GM18517 (cell line): ENCODE measurements around the gene GPRC5C.
"Not testable (repeated sequence)": the region's sequence is repeated elsewhere in the genome, so short reads cannot be mapped to it uniquely, and the experiment has no call there.

Source experiments
- ATAC-seq: cut with Tn5 transposase; IDR thresholded peaks from one replicate; pipeline ENCODE4 v1.9.1; 2021; ENCODE audit warnings: mild to moderate bottlenecking, moderate library complexity; ENCODE audit not compliant: unreplicated experiment

The GPRC5C gene

DNA sequence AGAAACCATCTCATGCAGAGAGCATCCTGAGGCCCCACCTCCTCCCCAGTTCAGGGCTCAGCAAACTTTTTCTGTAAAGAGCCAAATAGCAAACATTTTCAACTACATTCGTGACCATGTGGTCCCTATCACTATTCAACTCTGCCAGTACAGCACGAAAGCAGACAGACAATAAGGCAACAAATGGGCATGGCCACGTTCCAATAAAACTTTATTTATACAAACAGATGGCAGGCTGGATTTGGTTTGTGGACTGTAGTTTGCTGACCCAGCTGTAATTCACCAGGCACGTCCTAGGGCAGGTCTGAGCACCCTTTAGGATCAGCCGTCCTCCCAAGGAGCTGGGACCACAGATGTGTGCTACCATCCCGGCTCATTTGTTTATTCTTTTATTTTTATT, 27.1 kb upstream of the GPRC5C start:
- ATAC-seq, result no peak

DNA sequence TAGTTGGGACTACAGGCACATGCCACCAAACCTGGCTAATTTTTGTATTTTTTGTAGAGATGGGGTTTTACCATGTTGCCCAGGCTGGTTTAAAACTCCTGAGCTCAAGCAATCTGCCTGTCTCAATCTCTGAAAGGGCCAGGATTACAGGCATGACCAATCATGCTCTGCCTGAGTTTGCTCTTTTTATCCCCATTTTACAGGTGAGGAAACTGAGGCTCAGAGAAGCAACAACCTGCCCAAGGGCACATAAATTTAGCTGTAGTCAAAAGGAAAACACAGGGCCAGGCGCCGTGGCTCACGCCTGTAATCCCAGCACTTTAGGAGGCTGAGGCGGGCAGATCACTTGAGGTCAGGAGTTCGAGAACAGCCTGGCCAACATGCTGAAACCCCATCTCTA, 26.6 kb upstream of the GPRC5C start:
- not testable (repeated sequence) for ATAC-seq

DNA sequence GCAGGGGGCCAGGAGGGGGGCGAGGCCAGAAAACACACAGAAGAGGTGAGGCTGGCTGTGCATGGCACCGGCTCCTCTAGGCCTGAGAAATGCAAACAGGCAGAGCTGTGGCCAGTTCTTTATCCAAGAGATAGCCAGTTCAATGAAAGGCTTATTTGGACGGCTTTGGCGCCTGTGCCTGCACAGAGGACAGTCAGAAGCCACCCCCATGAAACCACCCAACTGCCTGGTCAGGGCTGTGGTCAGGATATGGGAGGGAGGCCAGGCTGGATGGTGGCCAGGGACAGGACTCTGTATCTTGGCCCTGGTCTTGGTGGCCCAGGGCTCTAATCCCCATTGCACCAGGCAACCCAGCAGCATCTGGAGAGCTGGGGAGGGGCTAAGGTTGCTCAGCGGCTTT, 24.5 kb upstream of the GPRC5C start:
- no peak for ATAC-seq

DNA sequence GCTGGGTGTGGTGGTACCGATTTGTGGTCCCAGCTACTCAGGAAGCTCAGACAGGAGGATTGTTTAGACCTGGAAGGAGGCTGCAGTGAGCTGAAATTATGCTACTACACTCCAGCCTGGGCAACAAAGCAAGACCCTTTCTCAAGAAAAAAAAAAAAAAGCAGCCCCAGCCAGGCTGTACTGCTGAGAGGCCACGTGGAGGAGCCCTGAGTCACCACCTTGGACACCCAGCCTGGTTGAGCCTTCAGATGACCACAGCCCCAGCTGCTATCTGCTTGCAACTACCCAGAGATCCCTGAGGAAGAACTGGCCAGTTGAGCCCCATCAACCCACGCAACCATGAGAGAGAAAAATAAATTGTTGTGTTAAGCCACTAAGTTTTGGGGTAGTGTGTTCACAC, 23.6 kb upstream of the GPRC5C start:
- ATAC-seq, result no peak

DNA sequence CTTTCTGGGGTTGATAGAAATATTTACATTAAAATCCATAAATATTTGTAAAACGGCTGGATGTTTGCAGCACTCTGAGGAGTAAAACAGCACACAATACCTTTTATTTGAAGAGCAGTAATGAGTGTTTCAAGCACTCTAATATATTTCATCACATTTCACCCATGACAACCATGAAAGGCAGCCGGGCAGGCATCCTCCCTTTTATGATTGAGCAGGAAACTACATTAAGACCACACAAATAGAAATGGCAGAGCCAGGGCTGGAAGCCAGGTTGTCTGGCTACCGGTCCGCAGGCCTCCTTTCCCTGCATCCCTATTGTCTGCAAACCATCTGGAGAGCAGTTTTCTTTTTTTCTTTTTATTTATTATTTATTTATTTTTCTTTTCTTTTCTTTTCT, 23.1 kb upstream of the GPRC5C start:
- ATAC-seq, result no peak

DNA sequence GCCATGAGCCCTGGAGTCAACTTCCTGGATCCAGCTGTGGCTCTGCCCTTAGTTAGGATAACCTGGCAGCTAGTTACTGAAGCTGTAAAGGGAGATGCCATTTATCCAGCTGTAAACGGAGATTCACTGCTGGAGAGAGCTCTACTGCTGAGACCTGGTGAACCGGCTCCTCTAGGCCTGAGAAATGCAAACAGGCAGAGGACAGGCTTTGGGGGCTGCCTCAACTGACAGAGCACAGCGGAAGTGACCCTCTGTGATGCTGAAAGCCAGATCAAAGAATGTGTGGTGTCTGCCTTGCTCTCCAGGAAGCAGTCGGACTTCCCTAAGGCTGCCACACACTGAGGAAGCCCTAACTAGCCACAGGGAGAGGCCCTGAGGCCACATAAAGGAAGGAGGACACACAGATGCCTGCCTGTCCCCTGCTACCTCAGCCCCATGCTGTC, 21.9 kb upstream of the GPRC5C start:
- no peak for ATAC-seq

DNA sequence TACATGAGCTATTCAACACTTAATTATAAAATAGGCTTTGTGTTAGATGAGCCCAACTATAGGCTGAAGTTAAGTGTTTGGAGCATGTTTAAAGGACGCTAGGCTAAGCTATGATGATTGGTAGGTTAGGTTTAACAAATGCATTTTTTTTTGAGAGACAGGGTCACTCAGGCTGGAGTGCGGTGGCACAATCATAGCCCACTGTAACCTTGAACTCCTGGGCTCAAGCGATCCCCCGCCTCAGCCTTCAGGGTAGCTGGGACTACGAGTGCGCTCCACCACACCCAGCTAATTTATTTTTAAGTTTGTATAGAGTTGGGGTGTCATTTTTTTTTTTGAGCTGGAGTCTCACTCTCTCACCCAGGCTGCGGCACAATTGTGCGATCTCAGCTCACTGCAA, 19.3 kb upstream of the GPRC5C start:
- no peak for ATAC-seq

DNA sequence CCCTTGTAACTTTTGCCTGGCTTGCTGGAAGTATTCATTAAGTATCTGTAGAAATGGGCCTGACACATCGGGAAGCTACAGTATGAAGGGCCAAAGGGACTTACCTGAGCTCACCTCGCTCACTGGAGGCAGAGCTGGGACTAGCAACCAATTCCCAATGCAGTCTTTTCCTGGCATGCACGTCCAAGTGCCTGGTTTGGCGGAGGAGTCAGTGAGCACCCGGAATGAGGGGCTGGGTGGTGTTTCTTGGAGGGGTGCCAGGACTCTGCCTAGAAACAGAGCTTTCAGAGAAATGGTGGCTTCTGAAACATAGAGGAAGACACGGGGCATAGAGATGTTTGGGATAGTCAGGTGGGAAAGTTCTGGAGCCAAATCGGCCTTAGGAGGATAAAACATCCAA, 18.4 kb upstream of the GPRC5C start:
- no peak for ATAC-seq

DNA sequence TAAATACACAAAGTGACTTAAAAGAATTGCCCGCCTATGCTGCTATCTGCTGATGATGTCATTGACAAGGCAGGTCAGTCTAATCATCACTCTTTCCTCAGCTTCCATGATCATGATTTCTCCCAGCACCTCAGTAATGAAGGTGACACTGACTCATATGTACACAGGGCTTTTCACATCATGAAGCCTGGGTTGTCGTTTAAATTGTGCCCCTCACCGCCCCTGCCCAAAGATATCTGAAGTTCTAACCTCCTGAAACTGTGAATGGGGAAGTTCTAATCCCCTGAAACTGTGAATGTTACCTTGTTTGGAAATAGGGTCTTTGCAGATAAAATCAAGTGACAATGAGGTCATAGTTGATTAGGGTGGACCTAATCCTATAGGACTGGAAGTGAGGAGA, 17.4 kb upstream of the GPRC5C start:
- no peak for ATAC-seq

DNA sequence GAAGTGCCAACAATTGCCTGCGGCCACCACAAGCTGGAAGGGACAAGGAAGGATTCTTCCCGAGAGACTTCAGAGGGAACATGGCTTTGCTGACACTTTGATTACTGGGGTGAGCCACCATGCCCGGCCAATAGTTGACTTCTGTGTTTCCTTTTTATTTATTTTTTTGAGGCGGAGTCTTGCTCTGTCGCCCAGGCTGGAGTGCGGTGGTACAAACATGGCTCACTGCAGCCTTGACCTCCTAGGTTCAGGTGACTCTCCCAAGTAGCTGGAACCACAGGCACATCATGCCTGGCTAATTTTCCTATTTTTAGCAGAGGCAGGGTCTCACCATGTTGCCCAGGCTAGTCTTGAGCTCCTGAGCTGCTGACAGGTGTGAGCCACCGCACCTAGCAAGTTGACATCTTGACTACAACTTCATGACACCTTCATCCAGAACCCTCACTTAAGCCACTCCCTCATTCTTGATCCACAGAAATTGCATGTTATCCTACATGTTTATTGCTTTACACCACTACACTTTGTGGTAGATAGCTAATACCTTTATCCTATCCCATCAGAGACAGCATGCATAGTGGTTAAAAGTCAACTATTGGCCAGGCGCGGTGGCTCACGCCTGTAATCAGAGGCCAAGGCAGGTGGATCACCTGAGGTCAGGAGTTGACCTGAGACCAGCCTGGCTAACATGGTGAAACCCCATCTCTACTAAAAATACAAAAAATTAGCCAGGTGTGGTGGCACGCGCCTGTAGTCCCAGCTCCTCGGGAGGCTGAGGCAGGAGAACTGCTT, 16.1 kb upstream of the GPRC5C start:
- ATAC-seq, result no peak

DNA sequence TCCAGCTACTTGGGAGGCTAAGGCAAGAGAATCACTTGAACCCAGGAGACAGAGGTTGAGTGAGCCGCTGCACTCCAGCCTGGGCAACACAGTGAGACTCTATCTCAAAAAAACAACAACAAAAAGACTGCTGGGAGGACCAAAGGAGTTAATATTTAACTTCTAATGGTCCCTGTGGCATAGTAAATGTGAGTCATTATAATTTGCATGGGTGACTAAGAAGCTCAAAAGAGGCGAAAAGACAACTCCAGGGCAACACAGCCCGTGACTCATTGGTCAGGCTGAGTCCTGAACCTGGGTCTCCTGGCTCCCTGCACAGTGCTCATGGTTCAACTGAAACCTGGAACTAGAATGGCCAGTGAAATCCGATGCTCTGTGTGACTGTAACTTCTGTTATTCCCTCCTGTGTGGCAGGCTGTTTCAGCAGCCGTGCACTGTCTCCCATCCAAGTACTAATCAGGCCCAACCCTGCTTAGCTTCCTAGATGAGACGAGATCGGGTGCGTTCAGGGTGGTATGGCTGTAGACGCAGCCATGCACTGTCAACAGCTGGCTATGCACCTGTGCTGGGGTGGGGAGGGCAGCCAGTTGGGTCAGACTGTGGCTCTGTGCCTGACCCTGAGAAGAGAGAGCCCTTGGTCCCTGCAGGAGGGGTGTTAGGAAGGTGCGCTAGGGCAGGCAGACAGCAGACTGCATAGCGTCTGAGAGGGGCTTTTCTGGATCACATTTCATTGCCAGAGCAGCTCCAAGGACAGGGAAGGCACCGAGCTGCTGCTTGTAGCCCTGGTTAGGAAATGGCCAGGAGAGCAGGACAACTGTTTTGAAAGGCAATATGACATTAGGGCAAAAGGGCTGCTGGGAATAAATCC, 14.5 kb upstream of the GPRC5C start:
- no peak for ATAC-seq

DNA sequence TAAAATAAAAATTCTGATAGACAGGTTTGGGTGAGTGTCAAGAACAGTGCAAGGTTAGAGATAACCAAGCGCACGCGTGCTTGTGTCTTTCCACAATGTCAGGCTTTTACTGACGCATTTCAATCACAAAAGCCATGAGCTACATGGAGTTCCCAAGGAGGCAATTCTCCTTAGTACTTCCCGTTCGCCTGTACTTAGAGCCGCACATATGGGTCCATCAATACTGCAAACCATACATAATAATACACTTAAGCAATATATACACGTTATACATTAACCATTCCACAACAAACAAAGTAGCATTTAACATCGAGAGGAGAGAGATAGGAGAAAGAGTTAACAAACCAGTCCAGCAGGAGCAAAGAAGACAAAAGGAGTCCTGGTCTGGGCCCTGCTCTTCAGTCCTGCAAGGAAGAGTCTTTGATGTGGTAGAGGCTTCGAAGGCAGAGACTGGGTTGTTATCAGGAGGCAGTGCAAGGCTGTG, 11.9 kb upstream of the GPRC5C start:
- no peak for ATAC-seq

DNA sequence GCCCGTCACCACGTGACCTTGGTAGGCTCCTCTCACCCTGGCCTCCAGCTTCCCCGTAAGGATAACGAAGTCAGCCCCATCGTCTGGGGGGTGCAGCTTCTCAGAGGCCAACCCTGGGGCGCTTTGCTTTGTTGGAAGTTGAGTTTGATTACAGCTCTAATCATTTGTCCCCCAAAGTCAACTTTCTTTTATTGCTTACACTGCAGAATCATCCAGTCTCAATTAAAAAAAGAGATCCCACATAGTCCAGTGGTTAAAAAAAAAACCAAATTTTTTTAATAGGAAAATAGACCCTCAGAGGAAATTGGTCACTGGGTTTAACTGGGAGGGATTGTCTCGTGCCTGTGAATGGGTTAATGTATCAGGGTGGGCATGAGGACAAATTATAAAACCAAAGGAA, 7.8 kb upstream of the GPRC5C start:
- ATAC-seq, result no peak

DNA sequence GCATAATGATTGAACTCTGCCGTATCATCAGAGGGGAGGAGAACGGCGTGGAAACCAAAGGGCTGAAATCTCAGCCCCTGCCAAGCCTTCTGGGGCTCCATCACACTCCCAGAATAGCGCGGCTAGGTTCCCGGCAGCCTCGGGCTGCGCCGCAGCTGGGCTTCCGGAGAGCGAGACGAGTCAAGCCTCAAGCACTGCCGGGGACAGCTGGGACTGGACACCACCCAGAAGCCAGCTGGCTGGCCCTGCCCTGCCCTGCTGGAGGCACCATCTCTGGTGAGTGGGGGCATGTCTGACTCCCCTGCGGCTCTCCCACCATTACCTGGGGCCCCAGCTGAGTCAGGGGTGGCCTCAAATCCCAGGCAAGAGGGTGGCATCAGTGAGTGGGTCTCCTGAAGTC, 7.2 kb upstream of the GPRC5C start:
- ATAC-seq, result no peak

DNA sequence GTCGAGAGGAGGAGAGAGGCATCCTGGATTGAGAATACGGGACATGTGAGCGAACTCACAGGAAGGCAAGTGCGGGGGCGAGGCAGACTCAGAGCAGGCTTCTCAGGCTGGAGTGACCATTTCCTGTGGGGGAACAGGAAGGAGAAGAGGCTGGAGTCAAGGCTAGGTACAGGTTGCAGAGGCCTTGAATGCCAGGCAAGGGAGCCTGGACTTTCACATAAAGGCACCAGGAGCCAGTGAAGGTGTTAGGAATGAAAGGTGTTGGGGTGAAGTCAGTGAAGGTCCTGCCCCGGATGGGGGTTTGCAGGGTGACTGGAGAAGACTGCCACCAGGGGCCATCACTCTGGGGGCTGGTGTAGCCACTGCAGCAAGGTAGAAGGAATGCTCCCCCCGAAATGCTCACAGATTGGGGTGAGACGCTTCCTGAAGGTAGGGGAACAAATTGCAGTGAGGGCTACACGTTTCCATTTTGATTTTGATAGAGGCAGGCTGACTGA, 5.3 kb upstream of the GPRC5C start:
- no peak for ATAC-seq

DNA sequence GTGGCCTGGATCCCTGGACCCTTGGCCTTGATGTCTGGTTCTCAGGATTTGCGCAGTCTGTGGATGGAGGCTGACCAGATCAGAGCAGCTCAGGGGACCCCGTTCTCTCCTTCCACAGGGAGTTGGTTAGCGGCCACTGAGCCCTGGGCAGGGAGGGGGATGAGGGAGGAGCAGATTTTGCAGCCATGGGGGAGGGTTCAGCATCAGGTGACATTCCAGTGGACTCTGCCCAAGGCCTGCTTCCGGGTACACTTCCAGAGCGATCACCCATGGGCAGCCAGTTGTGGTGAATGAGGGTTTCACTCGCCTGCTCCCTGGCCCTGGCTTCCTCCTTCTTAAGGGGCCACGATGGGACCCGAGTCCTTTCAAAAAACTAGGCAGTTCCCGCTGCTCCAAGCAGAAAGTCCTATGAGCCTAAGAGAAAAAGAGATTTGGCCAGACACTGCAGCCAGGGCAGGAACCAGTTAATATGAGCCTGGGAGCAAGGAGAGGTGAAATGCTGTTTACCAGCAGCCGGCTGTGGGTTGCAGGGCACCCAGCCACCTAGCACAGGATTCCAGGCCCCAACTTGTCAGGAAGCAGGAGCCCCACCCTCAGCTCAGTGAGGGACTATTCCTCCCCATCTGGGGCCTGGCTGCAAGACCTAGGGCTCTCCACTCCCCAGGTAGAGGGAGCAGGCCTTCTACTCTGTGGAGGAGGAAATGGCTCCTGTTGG, 4.7 kb upstream of the GPRC5C start:
- ATAC-seq, result no peak

DNA sequence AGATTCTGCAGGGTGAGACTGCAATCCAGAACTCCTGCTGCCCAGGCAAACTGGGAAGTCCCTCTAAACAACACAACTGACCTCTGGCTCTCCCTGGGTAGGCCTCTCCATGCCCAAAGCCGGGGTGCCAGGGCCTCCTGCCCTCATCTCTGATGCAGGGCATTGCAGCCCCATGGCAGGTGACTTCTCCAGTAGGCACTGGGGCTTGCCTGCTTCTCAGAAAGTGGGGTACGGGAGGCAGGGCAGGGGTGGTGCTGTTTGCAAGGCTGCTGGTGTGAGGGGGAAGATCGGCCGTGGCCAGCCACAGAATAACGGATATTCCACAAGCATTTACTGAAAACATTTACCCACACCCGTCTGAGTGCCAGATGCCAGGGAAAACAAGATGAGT, 4.1 kb upstream of the GPRC5C start:
- no peak for ATAC-seq

DNA sequence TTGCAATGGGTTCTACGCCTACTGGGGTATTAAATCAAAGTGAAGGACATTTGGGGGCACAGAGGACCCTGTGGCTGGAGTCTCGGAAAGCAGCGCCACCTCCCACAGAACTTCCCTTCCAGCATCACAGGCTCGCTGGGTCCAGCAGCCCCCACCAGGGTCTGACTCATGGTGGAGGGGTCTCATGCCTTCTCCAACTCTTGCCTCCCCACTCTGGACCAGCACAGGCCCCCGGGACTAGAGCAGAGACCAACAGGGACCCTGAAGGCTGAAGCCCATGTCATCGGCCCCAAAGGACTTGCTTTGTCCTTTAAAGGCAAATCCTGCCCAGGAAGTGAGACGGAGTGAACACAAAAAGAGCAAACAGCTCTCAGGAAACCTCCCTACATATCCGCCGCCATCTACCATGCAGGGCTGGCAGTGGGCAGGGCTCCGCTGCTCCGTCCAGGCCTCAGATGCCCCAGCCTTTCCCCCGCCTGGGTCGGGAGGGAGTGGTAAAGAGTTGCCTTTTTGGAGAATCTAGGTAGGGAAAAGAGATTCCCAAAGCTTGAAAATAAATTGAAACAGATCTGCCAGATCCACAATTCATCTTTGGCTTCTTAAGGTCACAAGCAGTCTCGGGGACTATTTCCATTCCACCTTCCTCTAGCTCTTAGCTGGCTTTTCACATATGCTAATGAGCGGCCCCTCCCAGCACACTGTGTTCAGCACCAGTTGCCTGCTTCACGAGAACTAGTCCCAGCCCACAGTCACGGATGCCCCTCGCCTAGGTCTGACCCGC, 2.1 kb upstream of the GPRC5C start:
- ATAC-seq, result no peak

DNA sequence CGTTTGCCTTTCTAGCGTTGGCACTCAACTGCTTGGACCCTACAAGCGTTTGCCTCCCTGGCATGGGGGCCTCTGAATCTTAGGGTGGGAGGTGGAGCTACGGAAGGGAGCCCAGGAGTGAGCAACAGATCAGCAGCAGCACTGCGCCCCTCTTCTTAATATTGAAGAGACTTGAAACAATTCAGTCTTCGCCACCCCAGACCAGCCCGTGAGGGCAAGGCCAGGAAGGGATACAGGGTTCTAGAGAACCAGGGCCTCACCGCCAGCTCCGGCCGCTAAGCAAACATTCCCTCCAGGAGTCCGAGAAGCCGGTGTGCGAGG, 1.5 kb upstream of the GPRC5C start:
- no peak for ATAC-seq

DNA sequence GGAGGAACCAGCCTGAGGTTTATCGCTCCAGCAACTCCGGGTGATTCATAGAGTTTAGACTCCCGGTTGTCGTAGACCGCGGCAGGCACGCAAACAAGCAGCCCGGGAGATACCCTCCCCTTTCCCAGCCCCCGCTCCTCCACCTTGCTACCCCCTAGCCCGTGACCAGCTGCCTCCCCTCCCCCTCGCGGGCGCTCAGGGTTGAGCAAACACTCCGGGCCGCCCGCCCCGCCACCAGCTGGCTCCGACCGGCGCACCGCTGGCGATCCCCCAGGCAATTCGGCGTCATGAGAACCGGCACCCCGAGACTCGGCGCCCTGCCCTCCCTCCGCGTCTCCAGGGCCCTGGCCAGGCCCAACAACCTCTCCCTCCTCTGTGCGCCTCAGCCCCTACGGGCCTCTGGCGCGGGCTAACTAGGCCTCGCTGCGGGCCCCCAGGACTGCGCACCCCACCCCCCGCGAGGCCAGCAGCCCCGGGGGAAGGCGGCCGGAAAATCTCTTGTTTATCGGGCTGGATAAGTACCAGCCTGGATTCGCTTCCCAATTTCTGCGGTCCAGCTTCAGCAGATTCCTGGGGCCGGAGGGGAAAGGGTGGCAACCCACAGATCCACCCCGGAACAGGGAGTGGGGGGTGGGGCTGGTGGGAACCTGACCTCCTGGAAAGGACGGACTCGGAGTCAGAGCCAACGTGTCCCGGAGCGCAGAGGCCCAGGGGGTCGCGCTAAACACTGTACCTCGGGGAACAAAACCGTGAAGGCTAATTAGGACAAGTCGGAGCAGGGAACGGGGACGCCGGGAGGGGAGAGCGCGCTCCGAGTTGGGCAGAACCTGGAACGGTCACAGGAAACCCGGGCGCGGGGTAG, 951 bp upstream of the GPRC5C start:
- ATAC-seq, result peak; percentile 46
